ENCODE measurements around the gene TRAM2. TPM values are rescaled to one million over a fixed set of nuclear protein-coding genes. Genes with fewer than 3 reads are reported as not detected.

The TRAM2 gene
- total and polyA plus RNA-seq, 9 of the 15 experiments (the other 6 are each of a cell fraction or from before 2014, with no cell fraction given): 2.6 to 13.3 (median 8.9) TPM

- peak; percentile 34; the same call in 1 of the 2 replicates for TF ChIP-seq BMI1 (IDR thresholded peaks at IDR 0.05; ENCODE audit: low read length)
- TF ChIP-seq CREBBP (IDR thresholded peaks at IDR 0.05; ENCODE audit: low read depth, low read length): no peak
- TF ChIP-seq, protein P1, sequence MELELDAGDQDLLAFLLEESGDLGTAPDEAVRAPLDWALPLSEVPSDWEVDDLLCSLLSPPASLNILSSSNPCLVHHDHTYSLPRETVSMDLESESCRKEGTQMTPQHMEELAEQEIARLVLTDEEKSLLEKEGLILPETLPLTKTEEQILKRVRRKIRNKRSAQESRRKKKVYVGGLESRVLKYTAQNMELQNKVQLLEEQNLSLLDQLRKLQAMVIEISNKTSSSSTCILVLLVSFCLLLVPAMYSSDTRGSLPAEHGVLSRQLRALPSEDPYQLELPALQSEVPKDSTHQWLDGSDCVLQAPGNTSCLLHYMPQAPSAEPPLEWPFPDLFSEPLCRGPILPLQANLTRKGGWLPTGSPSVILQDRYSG (tag; conservative IDR thresholded peaks at IDR 0.05; ENCODE audit: low read depth): no peak
- TF ChIP-seq NFE2 (IDR thresholded peaks at IDR 0.05; ENCODE audit: low read depth): no peak
- TF ChIP-seq PML (IDR thresholded peaks at IDR 0.05; ENCODE audit: low read length): no peak
- TF ChIP-seq ZNF431 (CRISPR knock-in tag; IDR thresholded peaks at IDR 0.05): peak; percentile 50; the same call in 1 of the 2 replicates
- no peak for TF ChIP-seq RAD51 (IDR thresholded peaks at IDR 0.05; ENCODE audit: borderline replicate concordance, low read depth)
- TF ChIP-seq E2F6 (IDR thresholded peaks at IDR 0.05; ENCODE audit: borderline replicate concordance in 1 of 2, extremely low read depth in 1 of 2, insufficient read depth in 1 of 2, insufficient read length in 1 of 2, low read depth in 1 of 2, low read length in 1 of 2, poor library complexity in 1 of 2, severe bottlenecking in 1 of 2): peak in 1 of 2 experiments; percentile 29
- TF ChIP-seq GATAD2A (IDR thresholded peaks at IDR 0.05): no peak
- no peak for TF ChIP-seq ETS2 (tag; IDR thresholded peaks at IDR 0.05; ENCODE audit: borderline replicate concordance, poor library complexity, severe bottlenecking)
- TF ChIP-seq ELF1 (tag; IDR thresholded peaks at IDR 0.05): peak; percentile 69
- no peak for TF ChIP-seq CGGBP1 (CRISPR knock-in tag; IDR thresholded peaks at IDR 0.05)
- TF ChIP-seq ZBTB49 (CRISPR knock-in tag; IDR thresholded peaks at IDR 0.05; ENCODE audit: borderline replicate concordance): no peak
Observed at GRCh38 chr6:52598123-52598823, 21.4 kb upstream of the TRAM2 start (continued).
